ENCODE data around the gene APH1B. TPM values are rescaled to one million over a fixed set of nuclear protein-coding genes. Genes with fewer than 3 reads are reported as not detected.

APH1B gene
- total and polyA plus RNA-seq, 2 donors (not counting 3 experiments of a cell fraction or from before 2014, with no cell fraction given), result 14.6 to 24.6 TPM

GRCh38 chr15:63313825-63314224, 36.4 kb downstream of the APH1B start:
- H4K20me1 ChIP-seq (replicated peaks; ENCODE audit: control insufficient read depth, extremely low read depth, insufficient read depth, low read length), result no peaks in the 10 kb centered on the region
- no peak overlapping the region for H3K9ac ChIP-seq (replicated peaks; ENCODE audit: extremely low read depth, insufficient read depth, low read length)
- peaks cover 9% of the 10 kb centered on the region for H3K4me1 ChIP-seq (ENCODE audit: control insufficient read depth, extremely low read depth, insufficient read depth, low read length)
- POLR2A ChIA-PET, result no interaction called here
- H3K79me2 ChIP-seq (ENCODE audit: control insufficient read depth, insufficient read depth, low read length), result no peaks in the 10 kb centered on the region
- H2AFZ ChIP-seq (ENCODE audit: low read depth, low read length), result no peak overlapping the region
- no peak for TF ChIP-seq JUN (IDR thresholded peaks at IDR 0.05; ENCODE audit: borderline replicate concordance, insufficient read depth, insufficient read length, low read depth)
- no peak for TF ChIP-seq MAX (IDR thresholded peaks at IDR 0.05; ENCODE audit: insufficient read depth, insufficient read length)
- no peak for TF ChIP-seq FOS (IDR thresholded peaks at IDR 0.05; ENCODE audit: borderline replicate concordance, insufficient read depth, low read length)
- TF ChIP-seq POLR2AphosphoS5 (IDR thresholded peaks at IDR 0.05; ENCODE audit: insufficient read depth, low read depth, low read length), result no peak
- TF ChIP-seq CTCF (IDR thresholded peaks at IDR 0.05; ENCODE audit: extremely low read depth in 1 of 2, insufficient read depth in 1 of 2, low read depth in 1 of 2, low read length in 2 of 2), result no peak
- no peak for TF ChIP-seq POLR2A (IDR thresholded peaks at IDR 0.05; ENCODE audit: low read depth, low read length)
- TF ChIP-seq EZH2 (IDR thresholded peaks at IDR 0.05; ENCODE audit: borderline replicate concordance, low read depth, low read length, severe bottlenecking), result no peak
- no peak for TF ChIP-seq GATA2 (IDR thresholded peaks at IDR 0.05; ENCODE audit: insufficient read depth, insufficient read length, low read depth, low read length)
- TF ChIP-seq MYC (IDR thresholded peaks at IDR 0.05; ENCODE audit: low read depth, low read length), result no peak
- FAIRE-seq, result no peak
- CTCF ChIA-PET, result interaction anchor here (1.3 kb wide), 1 partner anchor 12 kb away, joined by 3 read pairs; no protein-coding TSS in a partner anchor
- H3K9me1 ChIP-seq (replicated peaks; ENCODE audit: control insufficient read depth, extremely low read depth, insufficient read depth, low read length), result no peaks in the 10 kb centered on the region
- dilution Hi-C loops (cut with MboI; ENCODE audit: extremely low pct_ligation_motif_present, low sequenced_read_pairs) (no loop called here), intact Hi-C loops (cut with micrococcal nuclease) (no loop called here)
- H3K27me3 ChIP-seq (ENCODE audit: control insufficient read depth in 2 of 2, insufficient read depth in 2 of 2, low read length in 2 of 2), result no peaks in the 10 kb centered on the region
- H3K36me3 ChIP-seq (ENCODE audit: control insufficient read depth in 2 of 2, extremely low read depth in 1 of 2, insufficient read depth in 2 of 2, low read length in 2 of 2), result no peaks in the 10 kb centered on the region
- H3K4me3 ChIP-seq (replicated peaks in 1 of 3; ENCODE audit: insufficient read depth in 1 of 3, low read depth in 1 of 3, low read length in 3 of 3), result no peak overlapping the region
- DNase-seq (ENCODE audit: low read depth, low spot score), result no peak
- no TSS peak for BruUV-seq (replicated peaks)
- H3K4me2 ChIP-seq (ENCODE audit: insufficient read depth, low read length), result no peak overlapping the region
- H3K27ac ChIP-seq (ENCODE audit: insufficient read depth, low read depth, low read length), result no peak overlapping the region
- no peaks in the 10 kb centered on the region for H3K9me3 ChIP-seq (replicated peaks; ENCODE audit: control insufficient read depth, insufficient read depth, low read length)
